Activated naive CD8-positive, alpha-beta T cell treated with anti-CD3 and anti-CD28 coated beads for 36 hours (primary cell): Measurements from ENCODE around the gene PTTG1IP2. TPM values are rescaled to one million over a fixed set of nuclear protein-coding genes. Genes with fewer than 3 reads are reported as not detected.

Source experiments
- DNase-seq: peaks from one replicate; pipeline ENCODE4 v3.0.0; 2021
- H3K27ac Mint-ChIP-seq: one replicate; pipeline ENCODE4 v1.8.0; 2022; ENCODE audit warnings: mild to moderate bottlenecking, moderate library complexity, mixed read lengths
- H3K27me3 Mint-ChIP-seq: one replicate; pipeline ENCODE4 v1.8.0; 2022; ENCODE audit warnings: mild to moderate bottlenecking, mixed read lengths
- H3K36me3 Mint-ChIP-seq: one replicate; pipeline ENCODE4 v1.8.0; 2021; ENCODE audit warnings: mild to moderate bottlenecking, mixed read lengths
- H3K4me1 Mint-ChIP-seq: one replicate; pipeline ENCODE4 v1.8.0; 2021; ENCODE audit warnings: mixed read lengths
- H3K4me3 Mint-ChIP-seq: one replicate; pipeline ENCODE4 v1.8.0; 2022; ENCODE audit warnings: mild to moderate bottlenecking, moderate library complexity, mixed read lengths
- H3K9me3 Mint-ChIP-seq: one replicate; pipeline ENCODE4 v1.8.0; 2022; ENCODE audit warnings: mixed read lengths
- total RNA-seq, 2 experiments: library from RNA; stranded (reverse); gene quantifications; one replicate each; pipeline ENCODE4 v1.2.3, GENCODE V29; 2021

The PTTG1IP2 gene
- total RNA-seq, 2 experiments from 2014 or later, result not detected

DNA sequence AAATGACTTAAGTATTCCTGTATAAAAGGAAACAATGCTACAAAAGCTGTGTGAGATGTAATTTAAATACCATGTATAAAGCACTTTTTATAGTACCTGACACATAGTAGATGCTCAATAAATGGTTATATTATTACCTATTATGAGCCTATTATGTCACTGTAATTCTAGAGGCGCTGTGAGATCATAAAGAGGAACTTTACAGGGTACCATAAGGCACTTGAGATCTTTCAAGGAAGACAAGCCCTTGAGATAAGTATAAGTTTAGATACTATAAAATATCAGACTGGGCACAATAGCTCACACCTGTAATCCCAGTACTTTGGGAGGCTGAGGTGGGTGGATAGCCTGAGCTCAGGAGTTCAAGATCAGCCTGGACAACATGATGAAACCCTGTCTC, 38.3 kb downstream of the PTTG1IP2 start:
- Mint-ChIP-seq H3K9me3 (no peaks in the 10 kb centered on the region), H3K27ac (no peak overlapping the region), H3K4me1 (no peaks in the 10 kb centered on the region), H3K27me3 (no peaks in the 10 kb centered on the region), H3K4me3 (no peak overlapping the region), H3K36me3 (no peaks in the 10 kb centered on the region)
- DNase-seq, result no peak

DNA sequence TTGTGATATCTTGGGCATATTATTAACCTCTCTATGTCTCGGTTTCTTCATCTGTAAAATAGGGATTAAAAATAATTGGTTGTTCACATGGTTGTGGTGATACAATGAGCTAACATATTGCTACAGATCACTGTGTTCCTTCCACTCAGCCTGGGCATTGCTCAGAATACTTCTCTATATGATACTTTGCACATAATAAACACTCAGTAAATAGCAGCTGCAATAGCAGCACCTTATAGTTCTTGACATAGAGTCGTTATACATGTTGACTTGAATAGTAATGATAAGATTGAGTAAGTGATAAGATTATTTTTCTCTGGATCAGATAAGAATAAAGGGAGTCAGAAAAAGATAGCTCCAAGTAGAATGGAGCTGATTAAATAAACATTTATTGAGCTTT, 42.3 kb downstream of the PTTG1IP2 start:
- H3K9me3 Mint-ChIP-seq, result no peaks in the 10 kb centered on the region
- DNase-seq, result no peak
- no peaks in the 10 kb centered on the region for H3K4me1 Mint-ChIP-seq
- H3K4me3 Mint-ChIP-seq, result no peak overlapping the region
- no peaks in the 10 kb centered on the region for H3K36me3 Mint-ChIP-seq
- H3K27ac Mint-ChIP-seq, result no peak overlapping the region
- H3K27me3 Mint-ChIP-seq, result no peaks in the 10 kb centered on the region

DNA sequence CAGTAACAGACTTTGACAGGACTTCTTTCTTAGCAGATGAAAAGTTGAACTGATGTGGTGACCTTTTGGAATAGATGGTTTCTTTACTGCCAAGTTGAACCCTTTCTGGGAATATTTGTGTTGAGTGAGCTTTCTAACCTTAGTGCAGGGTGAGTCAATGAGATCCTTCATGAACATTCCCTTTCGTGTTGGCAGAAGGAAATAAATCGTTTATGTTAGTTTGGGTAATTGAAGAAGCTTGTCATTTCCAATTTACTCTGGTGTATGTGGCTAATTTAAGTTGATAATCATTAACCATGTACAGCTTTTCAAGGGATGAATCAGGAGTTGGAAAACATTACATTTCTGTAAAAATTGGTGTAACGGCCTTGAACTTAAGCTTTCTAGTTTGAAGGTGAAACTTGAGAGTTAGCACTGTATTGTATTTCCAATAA, 43.4 kb downstream of the PTTG1IP2 start:
- Mint-ChIP-seq H3K36me3 (no peaks in the 10 kb centered on the region), H3K27me3 (no peaks in the 10 kb centered on the region)

DNA sequence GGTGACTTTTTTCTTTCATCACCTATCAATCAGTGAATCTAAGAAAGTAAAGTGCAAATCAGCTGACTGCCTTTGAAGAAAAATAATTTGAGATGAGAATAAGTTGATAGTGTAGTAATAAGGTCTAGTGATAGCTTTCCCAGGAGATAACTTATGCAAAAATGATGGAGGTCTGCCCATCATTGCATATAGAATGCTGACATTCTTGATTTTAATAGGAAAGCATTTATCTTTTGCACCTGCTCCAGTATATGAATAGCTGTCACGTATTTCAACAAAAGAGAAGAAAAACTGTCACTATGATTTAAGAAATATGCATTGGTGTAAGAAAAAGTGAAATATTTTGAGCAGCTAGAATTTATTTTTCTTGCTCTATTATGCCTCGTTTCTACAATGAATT, 46.8 kb downstream of the PTTG1IP2 start:
- Mint-ChIP-seq H3K27me3 (no peaks in the 10 kb centered on the region), H3K27ac (no peak overlapping the region), H3K4me1 (no peaks in the 10 kb centered on the region), H3K36me3 (no peaks in the 10 kb centered on the region), H3K4me3 (no peak overlapping the region), H3K9me3 (no peaks in the 10 kb centered on the region)
- DNase-seq, result no peak

More for the DNA sequence above, 43.4 kb downstream of the PTTG1IP2 start:
- no peak overlapping the region for H3K4me3 Mint-ChIP-seq
- no peaks in the 10 kb centered on the region for H3K4me1 Mint-ChIP-seq
- H3K27ac Mint-ChIP-seq, result no peak overlapping the region
- H3K9me3 Mint-ChIP-seq, result no peaks in the 10 kb centered on the region
- DNase-seq, result no peak

DNA sequence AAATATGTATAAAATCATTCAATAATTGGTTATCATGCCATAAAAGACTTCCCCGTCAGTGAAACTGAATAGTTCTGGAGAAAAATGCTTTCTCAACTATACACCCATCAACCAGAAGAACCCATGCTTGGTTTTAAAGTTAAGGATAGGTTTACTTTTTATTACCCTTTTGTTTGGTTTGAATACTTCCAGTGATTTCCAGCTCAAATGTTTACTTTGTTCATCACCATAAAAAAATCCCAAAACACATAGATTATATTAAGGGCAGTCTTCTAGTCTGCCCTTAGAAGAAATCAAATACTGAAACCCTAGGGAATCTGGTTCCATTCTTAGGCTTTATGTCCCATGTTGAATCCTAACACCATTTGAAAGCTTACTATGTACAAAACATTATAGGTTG, 49.2 kb downstream of the PTTG1IP2 start:
- no peaks in the 10 kb centered on the region for H3K9me3 Mint-ChIP-seq

DNA sequence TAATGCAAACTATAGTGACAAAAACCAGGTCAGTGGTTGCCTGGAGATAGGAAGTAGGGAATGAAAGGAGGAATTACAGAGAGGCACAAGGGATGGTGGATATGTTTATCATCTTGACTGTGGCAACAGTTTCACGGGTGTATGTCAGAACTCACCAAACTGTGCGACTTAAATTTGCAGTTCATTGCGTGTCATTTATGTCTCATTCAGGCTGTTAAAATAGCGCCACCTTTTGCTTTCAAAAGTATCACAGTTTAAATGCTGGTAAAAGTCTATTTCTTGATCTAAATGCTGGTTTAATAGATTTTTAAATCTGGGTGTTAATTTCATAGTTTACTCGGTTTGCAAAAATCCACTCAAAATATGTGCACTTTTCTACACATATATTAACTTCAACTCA, 51.0 kb downstream of the PTTG1IP2 start:
- H3K4me3 Mint-ChIP-seq, result no peak overlapping the region
- H3K27ac Mint-ChIP-seq, result no peak overlapping the region
- no peak for DNase-seq
- H3K9me3 Mint-ChIP-seq, result no peaks in the 10 kb centered on the region
- no peaks in the 10 kb centered on the region for H3K4me1 Mint-ChIP-seq
- no peaks in the 10 kb centered on the region for H3K36me3 Mint-ChIP-seq
- H3K27me3 Mint-ChIP-seq, result no peaks in the 10 kb centered on the region

More for the DNA sequence above, 49.2 kb downstream of the PTTG1IP2 start:
- Mint-ChIP-seq H3K27ac (no peak overlapping the region), H3K4me3 (no peak overlapping the region), H3K36me3 (no peaks in the 10 kb centered on the region), H3K27me3 (no peaks in the 10 kb centered on the region), H3K4me1 (no peaks in the 10 kb centered on the region)
- no peak for DNase-seq

DNA sequence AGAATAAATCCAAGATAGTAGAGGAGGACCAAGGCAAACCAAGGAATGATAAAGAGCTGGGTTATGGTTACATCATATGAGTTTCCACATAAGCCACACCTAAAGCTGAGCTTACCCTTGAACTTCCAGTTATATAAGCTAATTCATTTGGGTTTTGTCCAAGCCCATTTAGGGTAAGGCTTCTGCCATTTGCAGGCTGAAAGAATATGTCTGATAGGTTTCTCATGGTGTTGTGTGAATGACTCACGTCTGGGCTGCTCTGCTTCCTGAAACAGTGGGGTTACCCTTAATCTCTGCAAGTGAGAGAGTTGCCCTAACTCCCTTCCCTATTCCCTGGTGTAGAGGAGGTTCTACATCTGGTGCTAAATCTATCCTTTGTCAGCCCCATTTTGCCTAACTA, 60.8 kb downstream of the PTTG1IP2 start:
- Mint-ChIP-seq H3K27ac (no peak overlapping the region), H3K9me3 (peaks cover 3% of the 10 kb centered on the region), H3K27me3 (peaks cover 26% of the 10 kb centered on the region), H3K4me1 (no peaks in the 10 kb centered on the region), H3K4me3 (no peak overlapping the region), H3K36me3 (peaks cover 2% of the 10 kb centered on the region)
- no peak for DNase-seq

DNA sequence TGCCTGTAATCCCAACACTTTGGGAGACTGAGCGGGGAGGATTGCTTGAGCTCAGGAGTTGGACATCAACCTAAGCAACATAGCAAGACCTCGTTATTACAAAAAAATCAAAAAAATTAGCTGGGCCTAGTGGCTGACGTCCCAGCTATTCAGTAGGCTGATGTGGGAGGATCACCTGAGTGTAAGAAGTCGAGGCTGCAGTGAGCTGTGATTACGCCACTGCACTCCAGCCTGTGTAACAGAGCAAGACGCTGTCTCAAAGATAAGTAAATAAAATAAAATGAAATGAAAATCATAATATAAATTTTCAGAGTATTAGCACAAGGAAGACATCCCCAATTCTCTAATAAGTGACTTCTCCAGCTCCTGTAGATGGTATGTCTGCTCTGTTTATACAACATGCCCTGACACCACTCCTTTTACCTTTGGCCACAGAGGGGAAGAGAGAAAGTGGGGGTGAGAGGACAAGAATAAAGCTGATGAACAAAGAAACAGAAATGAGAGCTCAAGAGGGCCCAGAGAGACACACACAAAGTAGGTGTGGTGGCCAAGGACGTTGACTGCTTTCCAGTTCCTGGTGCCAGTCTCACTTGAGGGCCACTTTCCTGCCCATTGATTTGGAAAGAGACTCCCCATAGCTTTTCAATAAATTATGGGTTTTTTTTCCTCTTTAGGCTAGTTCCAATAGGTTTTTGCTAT, 62.9 kb downstream of the PTTG1IP2 start:
- H3K27me3 Mint-ChIP-seq, result peaks cover 21% of the 10 kb centered on the region
- H3K27ac Mint-ChIP-seq, result no peak overlapping the region
- H3K36me3 Mint-ChIP-seq, result no peaks in the 10 kb centered on the region
- no peak overlapping the region for H3K4me3 Mint-ChIP-seq
- DNase-seq, result no peak
- H3K9me3 Mint-ChIP-seq, result no peaks in the 10 kb centered on the region
- no peaks in the 10 kb centered on the region for H3K4me1 Mint-ChIP-seq

DNA sequence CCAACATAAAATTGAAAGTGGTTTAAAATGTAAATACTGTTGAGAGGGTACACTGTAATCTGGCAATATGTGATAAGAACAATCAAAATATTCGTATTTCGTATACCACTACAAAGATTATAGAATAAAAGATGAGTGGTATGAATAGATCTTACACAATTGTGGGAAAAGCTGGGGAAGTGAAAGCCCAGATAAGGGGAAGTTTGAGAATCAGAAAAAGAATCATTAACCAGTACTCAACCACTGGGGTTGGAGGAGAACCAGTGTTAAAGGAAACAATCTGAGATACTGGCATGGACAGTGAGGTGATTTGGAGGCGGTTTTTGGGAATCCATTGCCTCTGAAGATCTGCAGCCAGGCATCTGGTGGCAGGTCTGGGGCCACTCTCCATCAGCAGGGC, 67.0 kb downstream of the PTTG1IP2 start:
- no peaks in the 10 kb centered on the region for H3K36me3 Mint-ChIP-seq
- no peak for DNase-seq
- H3K27me3 Mint-ChIP-seq, result peaks cover 5% of the 10 kb centered on the region
- no peak overlapping the region for H3K27ac Mint-ChIP-seq
- H3K4me1 Mint-ChIP-seq, result no peaks in the 10 kb centered on the region
- H3K4me3 Mint-ChIP-seq, result no peak overlapping the region
- no peaks in the 10 kb centered on the region for H3K9me3 Mint-ChIP-seq

DNA sequence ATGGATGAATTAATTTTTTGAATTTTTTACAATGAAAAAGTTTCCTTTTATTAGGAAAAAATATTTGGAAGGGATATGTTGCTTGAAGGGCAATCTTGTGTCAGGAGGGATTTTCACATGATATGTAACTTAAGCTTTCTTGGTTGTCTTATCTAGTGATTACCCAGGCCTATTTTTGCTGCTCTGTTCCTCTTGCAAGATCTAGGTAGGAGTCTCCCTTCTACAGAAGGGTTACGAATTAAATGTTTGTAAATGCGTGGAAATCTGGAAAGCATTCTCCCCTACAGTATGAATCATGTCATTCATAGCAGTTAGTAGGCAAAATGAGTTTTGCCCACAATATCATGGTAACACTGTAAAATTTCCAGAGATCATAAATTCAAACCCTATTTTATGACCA, 69.0 kb downstream of the PTTG1IP2 start:
- H3K27ac Mint-ChIP-seq, result no peak overlapping the region
- H3K4me3 Mint-ChIP-seq, result no peak overlapping the region
- no peaks in the 10 kb centered on the region for H3K36me3 Mint-ChIP-seq
- H3K9me3 Mint-ChIP-seq, result no peaks in the 10 kb centered on the region
- DNase-seq, result no peak
- H3K27me3 Mint-ChIP-seq, result peaks cover 3% of the 10 kb centered on the region
- H3K4me1 Mint-ChIP-seq, result no peaks in the 10 kb centered on the region

DNA sequence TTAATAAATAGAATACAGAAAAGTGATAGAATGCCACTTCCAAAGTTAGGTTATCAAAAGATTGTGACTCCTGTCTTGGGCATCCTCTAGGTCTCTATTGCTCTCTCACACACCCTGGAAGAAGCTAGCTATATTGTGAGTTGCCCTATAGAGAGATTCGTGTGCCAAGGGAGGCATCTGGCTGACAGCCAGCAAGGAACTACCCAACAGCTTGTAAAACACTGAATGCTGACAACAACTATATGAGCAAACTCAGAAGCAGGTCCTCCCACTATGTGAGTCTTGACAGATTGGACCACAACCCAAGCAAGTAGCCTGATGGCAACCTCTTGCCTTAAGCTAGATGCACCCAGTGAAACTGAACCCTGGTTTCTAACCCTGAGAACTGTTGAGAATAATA, 71.0 kb downstream of the PTTG1IP2 start:
- H3K27ac Mint-ChIP-seq, result no peak overlapping the region
- H3K9me3 Mint-ChIP-seq, result peaks cover under 1% of the 10 kb centered on the region
- no peak overlapping the region for H3K4me3 Mint-ChIP-seq
- no peaks in the 10 kb centered on the region for H3K4me1 Mint-ChIP-seq
- H3K36me3 Mint-ChIP-seq, result no peaks in the 10 kb centered on the region
- DNase-seq, result no peak
- no peaks in the 10 kb centered on the region for H3K27me3 Mint-ChIP-seq

DNA sequence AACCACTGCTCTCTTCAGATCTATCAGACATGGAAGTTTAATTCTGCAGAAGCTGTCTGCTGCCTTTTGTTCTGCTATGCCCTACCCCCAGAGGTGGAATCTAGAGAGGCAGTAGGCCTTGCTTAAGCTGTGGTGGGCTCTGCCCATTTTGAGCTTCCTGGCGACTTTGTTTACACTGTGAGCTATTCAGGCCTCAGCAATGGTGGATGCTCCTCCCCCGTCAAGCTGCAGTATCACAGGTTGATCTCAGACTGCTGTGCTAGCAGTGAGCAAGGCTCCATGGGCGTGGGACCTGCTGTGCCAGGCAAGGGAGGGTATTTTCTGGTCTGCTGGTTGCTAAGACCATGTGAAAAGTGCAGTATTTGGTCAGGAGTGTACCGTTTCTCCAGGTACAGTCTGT, 81.6 kb downstream of the PTTG1IP2 start:
- no peaks in the 10 kb centered on the region for H3K36me3 Mint-ChIP-seq
- no peak overlapping the region for H3K4me3 Mint-ChIP-seq
- H3K27ac Mint-ChIP-seq, result no peak overlapping the region
- no peaks in the 10 kb centered on the region for H3K4me1 Mint-ChIP-seq
- H3K9me3 Mint-ChIP-seq, result peaks cover under 1% of the 10 kb centered on the region
- no peak for DNase-seq
- peaks cover 19% of the 10 kb centered on the region for H3K27me3 Mint-ChIP-seq

DNA sequence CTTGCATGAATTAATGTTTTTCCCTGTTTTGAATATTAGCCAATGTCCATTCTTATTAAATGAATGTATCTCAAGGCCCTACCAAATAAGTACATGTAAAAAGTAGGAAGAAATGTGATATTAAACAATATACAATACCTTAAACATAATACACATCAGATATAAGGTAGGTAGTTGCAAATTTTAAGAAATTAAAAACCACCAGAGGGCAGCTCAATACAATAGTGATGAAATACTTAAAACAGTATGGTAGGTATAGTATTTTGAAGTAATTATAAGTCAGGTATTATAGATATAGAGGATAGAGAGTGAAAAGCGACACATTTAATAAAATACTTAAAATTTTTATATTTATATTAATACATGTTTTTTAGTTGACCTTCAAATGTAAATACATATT, 83.1 kb downstream of the PTTG1IP2 start:
- Mint-ChIP-seq H3K9me3 (no peaks in the 10 kb centered on the region), H3K27me3 (peaks cover 19% of the 10 kb centered on the region), H3K27ac (no peak overlapping the region), H3K4me1 (no peaks in the 10 kb centered on the region), H3K36me3 (no peaks in the 10 kb centered on the region), H3K4me3 (no peak overlapping the region)
- DNase-seq, result no peak

DNA sequence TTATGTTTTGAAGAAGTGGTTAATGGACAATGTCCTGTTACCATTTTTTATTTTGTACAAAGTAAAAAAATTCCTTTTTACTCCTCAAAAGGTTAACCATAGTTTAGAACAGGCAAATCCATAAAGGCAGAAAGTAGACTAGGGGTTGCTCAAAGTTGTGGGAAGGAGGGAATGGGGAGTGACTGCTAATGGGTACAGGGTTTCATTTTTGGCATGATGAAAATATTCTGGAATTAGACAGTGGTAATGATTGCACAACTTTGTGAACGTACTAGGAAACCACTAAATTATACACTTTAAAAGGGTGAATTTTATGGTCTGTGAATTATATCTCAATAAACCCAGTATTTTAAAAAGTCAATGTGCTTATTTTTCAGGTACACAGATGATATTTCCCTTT, 91.3 kb downstream of the PTTG1IP2 start:
- Mint-ChIP-seq H3K4me1 (no peaks in the 10 kb centered on the region), H3K9me3 (no peaks in the 10 kb centered on the region), H3K4me3 (no peak overlapping the region), H3K36me3 (no peaks in the 10 kb centered on the region), H3K27ac (no peak overlapping the region), H3K27me3 (no peaks in the 10 kb centered on the region)
- DNase-seq, result no peak
